WTC11 (cell line): ENCODE measurements around the gene CNTNAP5. TPM values are rescaled to one million over a fixed set of nuclear protein-coding genes. Genes with fewer than 3 reads are reported as not detected.

ENCODE experiments used
- ATAC-seq: fragments of 200-7000 bp; cut with Tn5 transposase; 2 replicates; pipeline ENCODE4 v1.10.0; 2021; ENCODE audit warnings: mild to moderate bottlenecking, moderate library complexity
- CTCF ChIA-PET: fragments of 300-600 bp; sonication (Branson Sonifier 250); formaldehyde crosslinking; loops from one replicate; lab custom pipeline; 2021; ENCODE audit warnings: antibody characterized with exemption; lab: Charles Lee
- POLR2A ChIA-PET: fragments of 350-600 bp; sonication (Branson Sonifier 250); formaldehyde crosslinking; loops from one replicate; lab custom pipeline; 2021; ENCODE audit warnings: antibody characterized with exemption; lab: Charles Lee
- DNase-seq: peaks from one replicate; pipeline ENCODE4 v3.0.0; 2021; ENCODE audit warnings: low spot score
- H3K27ac Mint-ChIP-seq: 2 replicates; pipeline ENCODE4 v1.8.0; 2021; ENCODE audit warnings: mixed read lengths
- H3K27me3 Mint-ChIP-seq: 2 replicates; pipeline ENCODE4 v1.8.0; 2021; ENCODE audit warnings: low read depth, mild to moderate bottlenecking, moderate library complexity, mixed read lengths
- H3K36me3 Mint-ChIP-seq: 2 replicates; pipeline ENCODE4 v1.8.0; 2021; ENCODE audit warnings: mixed read lengths
- H3K4me1 Mint-ChIP-seq: 2 replicates; pipeline ENCODE4 v1.8.0; 2022; ENCODE audit warnings: mixed read lengths
- H3K4me3 Mint-ChIP-seq: 2 replicates; pipeline ENCODE4 v1.8.0; 2021; ENCODE audit warnings: mild to moderate bottlenecking, moderate library complexity, mixed read lengths
- H3K9me3 Mint-ChIP-seq: 2 replicates; pipeline ENCODE4 v1.8.0; 2021; ENCODE audit warnings: mixed read lengths
- CBFB ChIP-seq: sonication (generic); formaldehyde crosslinking; IDR thresholded peaks from 2 replicates; pipeline ENCODE4 v1.8.1; 2022; ENCODE audit warnings: mild to moderate bottlenecking, low read depth, missing genetic modification reagents
- ELF4 ChIP-seq: sonication (generic); formaldehyde crosslinking; IDR thresholded peaks from 2 replicates; pipeline ENCODE4 v1.8.1; 2022; ENCODE audit warnings: low read depth, mild to moderate bottlenecking, moderate library complexity, missing genetic modification reagents
- ETV6 ChIP-seq: sonication (generic); formaldehyde crosslinking; IDR thresholded peaks from 2 replicates; pipeline ENCODE4 v1.8.1; 2022; ENCODE audit warnings: mild to moderate bottlenecking, missing genetic modification reagents
- FOXP1 ChIP-seq: sonication (generic); formaldehyde crosslinking; IDR thresholded peaks from 2 replicates; pipeline ENCODE4 v1.8.0; 2022; ENCODE audit warnings: missing genetic modification reagents, mild to moderate bottlenecking, moderate library complexity, borderline replicate concordance
- JAZF1 ChIP-seq: fragments of 250-450 bp; sonication (Bioruptor Pico); IDR thresholded peaks from 2 replicates; pipeline ENCODE4 v1.9.0; 2021; ENCODE audit warnings: moderate library complexity, mild to moderate bottlenecking, inconsistent platforms
- KAT7 ChIP-seq: sonication (generic); formaldehyde crosslinking; IDR thresholded peaks from 2 replicates; pipeline ENCODE4 v1.8.1; 2023; ENCODE audit warnings: missing genetic modification reagents, mild to moderate bottlenecking, borderline replicate concordance
- NFE2L1 ChIP-seq: sonication (generic); formaldehyde crosslinking; IDR thresholded peaks from 2 replicates; pipeline ENCODE4 v1.8.1; 2023; ENCODE audit warnings: missing genetic modification reagents
- NR1H2 ChIP-seq: sonication (generic); formaldehyde crosslinking; IDR thresholded peaks from 2 replicates; pipeline ENCODE4 v1.9.0; 2021; ENCODE audit warnings: mild to moderate bottlenecking, moderate library complexity, missing genetic modification reagents
- NR3C1 ChIP-seq: sonication (generic); formaldehyde crosslinking; conservative IDR thresholded peaks from 2 replicates; pipeline ENCODE4 v1.8.1; 2023; ENCODE audit warnings: low read depth, mild to moderate bottlenecking, missing genetic modification reagents
- SMAD3 ChIP-seq: sonication (generic); formaldehyde crosslinking; IDR thresholded peaks from 2 replicates; pipeline ENCODE4 v1.8.0; 2022; ENCODE audit warnings: missing genetic modification reagents, mild to moderate bottlenecking, borderline replicate concordance
- SMAD4 ChIP-seq: sonication (generic); formaldehyde crosslinking; IDR thresholded peaks from 2 replicates; pipeline ENCODE4 v1.8.0; 2022; ENCODE audit warnings: mild to moderate bottlenecking, missing genetic modification reagents
- TCF7 ChIP-seq: sonication (generic); formaldehyde crosslinking; IDR thresholded peaks from 2 replicates; pipeline ENCODE4 v1.8.0; 2022; ENCODE audit warnings: mild to moderate bottlenecking, low read depth, missing genetic modification reagents, moderate library complexity
- ZNF138 ChIP-seq: sonication (generic); formaldehyde crosslinking; conservative IDR thresholded peaks from 2 replicates; pipeline ENCODE4 v1.8.1; 2022; ENCODE audit warnings: mild to moderate bottlenecking, moderate library complexity, missing genetic modification reagents
- ZNF219 ChIP-seq: sonication (generic); formaldehyde crosslinking; IDR thresholded peaks from 2 replicates; pipeline ENCODE4 v1.8.0; 2023; ENCODE audit warnings: missing genetic modification reagents, mild to moderate bottlenecking, borderline replicate concordance
- ZNF317 ChIP-seq: sonication (generic); formaldehyde crosslinking; IDR thresholded peaks from 2 replicates; pipeline ENCODE4 v1.8.1; 2023; ENCODE audit warnings: low read depth, mild to moderate bottlenecking, moderate library complexity, missing genetic modification reagents, borderline replicate concordance
- ZNF423 ChIP-seq: fragments of 250-450 bp; sonication (Bioruptor Pico); IDR thresholded peaks from 2 replicates; pipeline ENCODE4 v2.1.2; 2022; ENCODE audit warnings: mild to moderate bottlenecking, moderate library complexity
- ZNF671 ChIP-seq: fragments of 250-450 bp; sonication (Bioruptor Pico); IDR thresholded peaks from 2 replicates; pipeline ENCODE4 v1.8.0; 2021; ENCODE audit warnings: mild to moderate bottlenecking
- total RNA-seq: library from RNA; stranded (reverse); gene quantifications from 3 replicates; pipeline ENCODE4 v1.2.3, GENCODE V29; 2021
- TF ChIP-seq, protein P1 (sequence below): sonication (generic); formaldehyde crosslinking; IDR thresholded peaks from 2 replicates; pipeline ENCODE4 v1.8.1; 2023; ENCODE audit warnings: mild to moderate bottlenecking, missing genetic modification reagents
- TF ChIP-seq, protein P2 (sequence below): sonication (generic); formaldehyde crosslinking; IDR thresholded peaks from 2 replicates; pipeline ENCODE4 v1.8.0; 2022; ENCODE audit warnings: mild to moderate bottlenecking, missing genetic modification reagents
- TF ChIP-seq, protein P3 (sequence below): sonication (generic); formaldehyde crosslinking; conservative IDR thresholded peaks from 2 replicates; pipeline ENCODE4 v1.8.1; 2023; ENCODE audit warnings: mild to moderate bottlenecking, low read depth, missing genetic modification reagents, moderate library complexity
- TF ChIP-seq, protein P4 (sequence below): sonication (generic); formaldehyde crosslinking; IDR thresholded peaks from 2 replicates; pipeline ENCODE4 v1.8.1; 2022; ENCODE audit warnings: missing genetic modification reagents, borderline replicate concordance
- TF ChIP-seq, protein P5 (sequence below): fragments of 250-450 bp; sonication (Bioruptor Pico); IDR thresholded peaks from 2 replicates; pipeline ENCODE4 v1.9.0; 2021; ENCODE audit warnings: mild to moderate bottlenecking
- TF ChIP-seq, protein P6 (sequence below): sonication (generic); formaldehyde crosslinking; IDR thresholded peaks from 2 replicates; pipeline ENCODE4 v1.8.0; 2022; ENCODE audit warnings: mild to moderate bottlenecking, missing genetic modification reagents
- TF ChIP-seq, protein P7 (sequence below): sonication (generic); formaldehyde crosslinking; conservative IDR thresholded peaks from 2 replicates; pipeline ENCODE4 v1.8.1; 2022; ENCODE audit warnings: mild to moderate bottlenecking, missing genetic modification reagents

The CNTNAP5 gene
- total RNA-seq, 1 experiment from 2014 or later, result 0.22 TPM

DNA sequence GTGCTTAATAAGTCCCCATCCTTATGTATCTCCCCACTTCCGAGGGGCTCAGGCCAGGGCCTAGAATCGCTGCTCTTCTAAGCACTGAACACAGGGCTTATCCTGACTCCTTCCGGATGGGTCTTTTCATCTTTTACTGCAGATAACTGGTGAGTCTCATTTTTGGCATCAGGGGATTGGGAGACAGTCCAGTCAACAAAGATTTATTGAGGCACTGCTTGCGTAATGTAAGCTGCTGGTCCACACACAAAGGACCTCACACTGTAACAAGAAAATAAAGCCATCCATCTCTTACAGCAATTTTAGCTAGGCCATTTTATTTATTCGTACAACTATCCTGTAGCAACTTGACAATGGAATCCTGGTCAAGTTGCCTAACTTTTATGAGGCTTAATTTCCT lies 600.5 kb downstream of the CNTNAP5 start:
- Mint-ChIP-seq H3K9me3 (peaks cover 11% of the 10 kb centered on the region), H3K4me1 (no peaks in the 10 kb centered on the region), H3K4me3 (no peak overlapping the region)
- POLR2A ChIA-PET, result no interaction called here
- TF ChIP-seq ZNF423 (CRISPR knock-in tag), result no peak
- TF ChIP-seq NR1H2 (CRISPR knock-in tag), result no peak
- TF ChIP-seq ELF4 (CRISPR knock-in tag), result no peak
- TF ChIP-seq, protein P1, sequence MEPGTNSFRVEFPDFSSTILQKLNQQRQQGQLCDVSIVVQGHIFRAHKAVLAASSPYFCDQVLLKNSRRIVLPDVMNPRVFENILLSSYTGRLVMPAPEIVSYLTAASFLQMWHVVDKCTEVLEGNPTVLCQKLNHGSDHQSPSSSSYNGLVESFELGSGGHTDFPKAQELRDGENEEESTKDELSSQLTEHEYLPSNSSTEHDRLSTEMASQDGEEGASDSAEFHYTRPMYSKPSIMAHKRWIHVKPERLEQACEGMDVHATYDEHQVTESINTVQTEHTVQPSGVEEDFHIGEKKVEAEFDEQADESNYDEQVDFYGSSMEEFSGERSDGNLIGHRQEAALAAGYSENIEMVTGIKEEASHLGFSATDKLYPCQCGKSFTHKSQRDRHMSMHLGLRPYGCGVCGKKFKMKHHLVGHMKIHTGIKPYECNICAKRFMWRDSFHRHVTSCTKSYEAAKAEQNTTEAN (CRISPR knock-in tag), result no peak
- no peak for TF ChIP-seq SMAD4 (CRISPR knock-in tag)
- no peak for TF ChIP-seq FOXP1 (CRISPR knock-in tag)
- TF ChIP-seq, protein P2, sequence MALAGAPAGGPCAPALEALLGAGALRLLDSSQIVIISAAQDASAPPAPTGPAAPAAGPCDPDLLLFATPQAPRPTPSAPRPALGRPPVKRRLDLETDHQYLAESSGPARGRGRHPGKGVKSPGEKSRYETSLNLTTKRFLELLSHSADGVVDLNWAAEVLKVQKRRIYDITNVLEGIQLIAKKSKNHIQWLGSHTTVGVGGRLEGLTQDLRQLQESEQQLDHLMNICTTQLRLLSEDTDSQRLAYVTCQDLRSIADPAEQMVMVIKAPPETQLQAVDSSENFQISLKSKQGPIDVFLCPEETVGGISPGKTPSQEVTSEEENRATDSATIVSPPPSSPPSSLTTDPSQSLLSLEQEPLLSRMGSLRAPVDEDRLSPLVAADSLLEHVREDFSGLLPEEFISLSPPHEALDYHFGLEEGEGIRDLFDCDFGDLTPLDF, result no peak
- no peak for TF ChIP-seq ETV6
- no peak for TF ChIP-seq ZNF671 (CRISPR knock-in tag)
- no peak for TF ChIP-seq JAZF1 (CRISPR knock-in tag)
- no peak for TF ChIP-seq NR3C1 (CRISPR knock-in tag)
- no peak for TF ChIP-seq CBFB (CRISPR knock-in tag)
- TF ChIP-seq, protein P3, sequence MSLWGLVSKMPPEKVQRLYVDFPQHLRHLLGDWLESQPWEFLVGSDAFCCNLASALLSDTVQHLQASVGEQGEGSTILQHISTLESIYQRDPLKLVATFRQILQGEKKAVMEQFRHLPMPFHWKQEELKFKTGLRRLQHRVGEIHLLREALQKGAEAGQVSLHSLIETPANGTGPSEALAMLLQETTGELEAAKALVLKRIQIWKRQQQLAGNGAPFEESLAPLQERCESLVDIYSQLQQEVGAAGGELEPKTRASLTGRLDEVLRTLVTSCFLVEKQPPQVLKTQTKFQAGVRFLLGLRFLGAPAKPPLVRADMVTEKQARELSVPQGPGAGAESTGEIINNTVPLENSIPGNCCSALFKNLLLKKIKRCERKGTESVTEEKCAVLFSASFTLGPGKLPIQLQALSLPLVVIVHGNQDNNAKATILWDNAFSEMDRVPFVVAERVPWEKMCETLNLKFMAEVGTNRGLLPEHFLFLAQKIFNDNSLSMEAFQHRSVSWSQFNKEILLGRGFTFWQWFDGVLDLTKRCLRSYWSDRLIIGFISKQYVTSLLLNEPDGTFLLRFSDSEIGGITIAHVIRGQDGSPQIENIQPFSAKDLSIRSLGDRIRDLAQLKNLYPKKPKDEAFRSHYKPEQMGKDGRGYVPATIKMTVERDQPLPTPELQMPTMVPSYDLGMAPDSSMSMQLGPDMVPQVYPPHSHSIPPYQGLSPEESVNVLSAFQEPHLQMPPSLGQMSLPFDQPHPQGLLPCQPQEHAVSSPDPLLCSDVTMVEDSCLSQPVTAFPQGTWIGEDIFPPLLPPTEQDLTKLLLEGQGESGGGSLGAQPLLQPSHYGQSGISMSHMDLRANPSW (CRISPR knock-in tag), result no peak
- TF ChIP-seq, protein P4, sequence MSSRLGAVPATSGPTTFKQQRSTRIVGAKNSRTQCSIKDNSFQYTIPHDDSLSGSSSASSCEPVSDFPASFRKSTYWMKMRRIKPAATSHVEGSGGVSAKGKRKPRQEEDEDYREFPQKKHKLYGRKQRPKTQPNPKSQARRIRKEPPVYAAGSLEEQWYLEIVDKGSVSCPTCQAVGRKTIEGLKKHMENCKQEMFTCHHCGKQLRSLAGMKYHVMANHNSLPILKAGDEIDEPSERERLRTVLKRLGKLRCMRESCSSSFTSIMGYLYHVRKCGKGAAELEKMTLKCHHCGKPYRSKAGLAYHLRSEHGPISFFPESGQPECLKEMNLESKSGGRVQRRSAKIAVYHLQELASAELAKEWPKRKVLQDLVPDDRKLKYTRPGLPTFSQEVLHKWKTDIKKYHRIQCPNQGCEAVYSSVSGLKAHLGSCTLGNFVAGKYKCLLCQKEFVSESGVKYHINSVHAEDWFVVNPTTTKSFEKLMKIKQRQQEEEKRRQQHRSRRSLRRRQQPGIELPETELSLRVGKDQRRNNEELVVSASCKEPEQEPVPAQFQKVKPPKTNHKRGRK, result no peak
- no peak for TF ChIP-seq TCF7 (CRISPR knock-in tag)
- TF ChIP-seq ZNF219, result no peak
- no peak for TF ChIP-seq ZNF138
- TF ChIP-seq ZNF317, result no peak
- TF ChIP-seq, all 79 proteins: peak for 0
- ATAC-seq, result no peak
- Mint-ChIP-seq H3K27ac (no peak overlapping the region), H3K36me3 (peaks cover 2% of the 10 kb centered on the region; the same call in 1 of the 2 replicates), H3K27me3 (no peaks in the 10 kb centered on the region)
- CTCF ChIA-PET, result no interaction called here
- no peak for DNase-seq

DNA sequence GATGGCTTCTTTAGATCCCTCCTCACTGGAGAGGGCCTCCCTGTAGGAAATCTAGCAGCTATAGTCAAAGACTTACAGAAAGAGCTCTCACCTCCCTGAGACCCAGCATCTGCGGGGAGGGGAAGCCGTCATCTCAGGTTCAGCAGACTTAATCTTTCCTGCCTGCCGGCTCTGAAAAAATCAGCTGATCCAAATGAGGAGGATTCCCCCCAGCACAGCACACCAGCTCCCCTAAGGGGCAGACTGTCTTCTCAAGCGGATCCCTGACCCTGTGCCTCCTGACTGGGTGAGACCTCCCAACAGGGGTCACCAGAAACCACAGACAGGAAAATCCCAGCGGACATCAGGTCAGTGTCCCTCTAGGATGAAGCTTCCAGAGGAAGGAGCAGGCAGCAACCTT lies 601.9 kb downstream of the CNTNAP5 start:
- Mint-ChIP-seq H3K36me3 (peaks cover 14% of the 10 kb centered on the region), H3K4me3 (no peak overlapping the region), H3K9me3 (peaks cover 26% of the 10 kb centered on the region), H3K27me3 (no peaks in the 10 kb centered on the region), H3K27ac (no peak overlapping the region), H3K4me1 (no peaks in the 10 kb centered on the region)
- CTCF ChIA-PET, result interaction anchor here (0.8 kb wide), 1 partner anchor 601 kb away, joined by 3 read pairs; no protein-coding TSS in a partner anchor
- POLR2A ChIA-PET, result no interaction called here
- ATAC-seq, result no peak
- DNase-seq, result no peak
- TF ChIP-seq SMAD3 (no peak), KAT7 (no peak), ELF4 (CRISPR knock-in tag) (no peak), NFE2L1 (CRISPR knock-in tag) (no peak), NR3C1 (CRISPR knock-in tag) (no peak), ZNF138 (no peak), FOXP1 (CRISPR knock-in tag) (no peak)
- TF ChIP-seq, protein P5, sequence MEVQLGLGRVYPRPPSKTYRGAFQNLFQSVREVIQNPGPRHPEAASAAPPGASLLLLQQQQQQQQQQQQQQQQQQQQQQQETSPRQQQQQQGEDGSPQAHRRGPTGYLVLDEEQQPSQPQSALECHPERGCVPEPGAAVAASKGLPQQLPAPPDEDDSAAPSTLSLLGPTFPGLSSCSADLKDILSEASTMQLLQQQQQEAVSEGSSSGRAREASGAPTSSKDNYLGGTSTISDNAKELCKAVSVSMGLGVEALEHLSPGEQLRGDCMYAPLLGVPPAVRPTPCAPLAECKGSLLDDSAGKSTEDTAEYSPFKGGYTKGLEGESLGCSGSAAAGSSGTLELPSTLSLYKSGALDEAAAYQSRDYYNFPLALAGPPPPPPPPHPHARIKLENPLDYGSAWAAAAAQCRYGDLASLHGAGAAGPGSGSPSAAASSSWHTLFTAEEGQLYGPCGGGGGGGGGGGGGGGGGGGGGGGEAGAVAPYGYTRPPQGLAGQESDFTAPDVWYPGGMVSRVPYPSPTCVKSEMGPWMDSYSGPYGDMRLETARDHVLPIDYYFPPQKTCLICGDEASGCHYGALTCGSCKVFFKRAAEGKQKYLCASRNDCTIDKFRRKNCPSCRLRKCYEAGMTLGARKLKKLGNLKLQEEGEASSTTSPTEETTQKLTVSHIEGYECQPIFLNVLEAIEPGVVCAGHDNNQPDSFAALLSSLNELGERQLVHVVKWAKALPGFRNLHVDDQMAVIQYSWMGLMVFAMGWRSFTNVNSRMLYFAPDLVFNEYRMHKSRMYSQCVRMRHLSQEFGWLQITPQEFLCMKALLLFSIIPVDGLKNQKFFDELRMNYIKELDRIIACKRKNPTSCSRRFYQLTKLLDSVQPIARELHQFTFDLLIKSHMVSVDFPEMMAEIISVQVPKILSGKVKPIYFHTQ (CRISPR knock-in tag), result no peak
- TF ChIP-seq, protein P6, sequence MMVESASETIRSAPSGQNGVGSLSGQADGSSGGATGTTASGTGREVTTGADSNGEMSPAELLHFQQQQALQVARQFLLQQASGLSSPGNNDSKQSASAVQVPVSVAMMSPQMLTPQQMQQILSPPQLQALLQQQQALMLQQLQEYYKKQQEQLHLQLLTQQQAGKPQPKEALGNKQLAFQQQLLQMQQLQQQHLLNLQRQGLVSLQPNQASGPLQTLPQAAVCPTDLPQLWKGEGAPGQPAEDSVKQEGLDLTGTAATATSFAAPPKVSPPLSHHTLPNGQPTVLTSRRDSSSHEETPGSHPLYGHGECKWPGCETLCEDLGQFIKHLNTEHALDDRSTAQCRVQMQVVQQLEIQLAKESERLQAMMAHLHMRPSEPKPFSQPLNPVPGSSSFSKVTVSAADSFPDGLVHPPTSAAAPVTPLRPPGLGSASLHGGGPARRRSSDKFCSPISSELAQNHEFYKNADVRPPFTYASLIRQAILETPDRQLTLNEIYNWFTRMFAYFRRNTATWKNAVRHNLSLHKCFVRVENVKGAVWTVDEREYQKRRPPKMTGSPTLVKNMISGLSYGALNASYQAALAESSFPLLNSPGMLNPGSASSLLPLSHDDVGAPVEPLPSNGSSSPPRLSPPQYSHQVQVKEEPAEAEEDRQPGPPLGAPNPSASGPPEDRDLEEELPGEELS (CRISPR knock-in tag), result no peak
- TF ChIP-seq, protein P7, sequence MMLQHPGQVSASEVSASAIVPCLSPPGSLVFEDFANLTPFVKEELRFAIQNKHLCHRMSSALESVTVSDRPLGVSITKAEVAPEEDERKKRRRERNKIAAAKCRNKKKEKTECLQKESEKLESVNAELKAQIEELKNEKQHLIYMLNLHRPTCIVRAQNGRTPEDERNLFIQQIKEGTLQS (CRISPR knock-in tag), result no peak
